NB4 (cell line): Measurements from ENCODE around the gene EXOC4.

Experiments
- CTCF ChIP-seq: IDR thresholded peaks from one replicate; pipeline ENCODE4 v1.5.1; 2012; ENCODE audit warnings: low read depth, low read length
- MYC ChIP-seq: IDR thresholded peaks from 2 replicates; pipeline ENCODE4 v1.6.1; 2011; ENCODE audit warnings: low read depth, low read length
- POLR2A ChIP-seq: IDR thresholded peaks from 2 replicates; pipeline ENCODE4 v1.6.1; 2011; ENCODE audit warnings: mild to moderate bottlenecking; ENCODE audit not compliant: insufficient read length; ENCODE audit errors: extremely low read depth

GRCh38 chr7:133839121-133839520 is 586.2 kb downstream of the EXOC4 start:
- no peak for TF ChIP-seq CTCF
- TF ChIP-seq POLR2A = no peak
- no peak for TF ChIP-seq MYC
